ENCODE measurements around the gene OPCML. TPM values are rescaled to one million over a fixed set of nuclear protein-coding genes. Genes with fewer than 3 reads are reported as not detected.

Gene OPCML
- polyA plus RNA-seq, 1 donor (not counting 4 experiments of a cell fraction or from before 2014, with no cell fraction given), result 0.04 TPM

DNA sequence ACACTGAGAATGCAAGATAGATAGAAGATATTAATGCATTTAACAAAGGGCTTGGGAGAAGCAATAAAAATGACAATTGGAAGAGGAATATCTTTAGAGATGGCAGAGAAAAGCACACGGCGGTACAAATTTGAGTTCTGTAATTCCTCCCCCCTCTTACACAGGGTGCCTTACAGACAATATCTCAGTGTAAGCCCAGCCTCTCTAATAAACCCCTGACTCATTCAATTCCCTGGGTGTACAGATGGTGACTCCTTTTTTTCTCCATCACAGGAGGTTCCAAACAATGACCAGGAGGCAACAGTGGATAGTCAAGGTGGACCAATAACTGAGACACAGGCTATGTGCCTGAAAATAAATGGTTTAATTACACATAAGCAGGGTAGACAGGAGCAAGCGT, 598.6 kb downstream of the OPCML start:
- H3K9ac ChIP-seq (ENCODE audit: control insufficient read depth, extremely low read depth, insufficient read depth, low read length), result no peak overlapping the region
- no peak for DNase-seq (ENCODE audit: low read depth, low spot score)
- H3K4me2 ChIP-seq (ENCODE audit: control insufficient read depth, extremely low read depth, insufficient read depth, low read depth, low read length), result no peak overlapping the region
- no peak for TF ChIP-seq EZH2 (IDR thresholded peaks at IDR 0.05; ENCODE audit: low read length)
- TF ChIP-seq, protein P1, sequence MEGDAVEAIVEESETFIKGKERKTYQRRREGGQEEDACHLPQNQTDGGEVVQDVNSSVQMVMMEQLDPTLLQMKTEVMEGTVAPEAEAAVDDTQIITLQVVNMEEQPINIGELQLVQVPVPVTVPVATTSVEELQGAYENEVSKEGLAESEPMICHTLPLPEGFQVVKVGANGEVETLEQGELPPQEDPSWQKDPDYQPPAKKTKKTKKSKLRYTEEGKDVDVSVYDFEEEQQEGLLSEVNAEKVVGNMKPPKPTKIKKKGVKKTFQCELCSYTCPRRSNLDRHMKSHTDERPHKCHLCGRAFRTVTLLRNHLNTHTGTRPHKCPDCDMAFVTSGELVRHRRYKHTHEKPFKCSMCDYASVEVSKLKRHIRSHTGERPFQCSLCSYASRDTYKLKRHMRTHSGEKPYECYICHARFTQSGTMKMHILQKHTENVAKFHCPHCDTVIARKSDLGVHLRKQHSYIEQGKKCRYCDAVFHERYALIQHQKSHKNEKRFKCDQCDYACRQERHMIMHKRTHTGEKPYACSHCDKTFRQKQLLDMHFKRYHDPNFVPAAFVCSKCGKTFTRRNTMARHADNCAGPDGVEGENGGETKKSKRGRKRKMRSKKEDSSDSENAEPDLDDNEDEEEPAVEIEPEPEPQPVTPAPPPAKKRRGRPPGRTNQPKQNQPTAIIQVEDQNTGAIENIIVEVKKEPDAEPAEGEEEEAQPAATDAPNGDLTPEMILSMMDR (optimal IDR thresholded peaks at IDR 0.05 in 1 of 3, IDR thresholded peaks at IDR 0.05 in 1 of 3, conservative IDR thresholded peaks at IDR 0.05 in 1 of 3; ENCODE audit: extremely low read depth in 1 of 3, insufficient read depth in 2 of 3, low read length in 3 of 3), result no peak
- H3K36me3 ChIP-seq (ENCODE audit: control insufficient read depth in 2 of 2, extremely low read depth in 1 of 2, insufficient read depth in 2 of 2, low read length in 2 of 2), result no peaks in the 10 kb centered on the region
- no peak overlapping the region for H2AFZ ChIP-seq (ENCODE audit: control insufficient read depth, low read length)
- H3K4me3 ChIP-seq (ENCODE audit: control insufficient read depth in 2 of 3, extremely low read depth in 1 of 3, insufficient read depth in 2 of 3, low read depth in 1 of 3, low read length in 3 of 3), result no peak overlapping the region
- H4K20me1 ChIP-seq (ENCODE audit: control insufficient read depth, extremely low read depth, insufficient read depth, low read length), result no peaks in the 10 kb centered on the region
- FAIRE-seq, result no peak
- no peaks in the 10 kb centered on the region for H3K9me3 ChIP-seq (ENCODE audit: control insufficient read depth, low read depth, low read length)
- no peaks in the 10 kb centered on the region for H3K9me1 ChIP-seq (ENCODE audit: control insufficient read depth, extremely low read depth, insufficient read depth, low read length)
- H3K4me1 ChIP-seq (ENCODE audit: control insufficient read depth, extremely low read depth, insufficient read depth, low read length), result no peaks in the 10 kb centered on the region
- H3K79me2 ChIP-seq (ENCODE audit: control insufficient read depth, insufficient read depth, low read length), result no peaks in the 10 kb centered on the region
- H3K27me3 ChIP-seq (ENCODE audit: control insufficient read depth, extremely low read depth, insufficient read depth, low read length), result no peaks in the 10 kb centered on the region
- dilution Hi-C loops (cut with MboI; ENCODE audit: extremely low pct_ligation_motif_present, low sequenced_read_pairs), result no loop called here
- H3K27ac ChIP-seq (ENCODE audit: control insufficient read depth, insufficient read depth, low read length), result no peak overlapping the region

DNA sequence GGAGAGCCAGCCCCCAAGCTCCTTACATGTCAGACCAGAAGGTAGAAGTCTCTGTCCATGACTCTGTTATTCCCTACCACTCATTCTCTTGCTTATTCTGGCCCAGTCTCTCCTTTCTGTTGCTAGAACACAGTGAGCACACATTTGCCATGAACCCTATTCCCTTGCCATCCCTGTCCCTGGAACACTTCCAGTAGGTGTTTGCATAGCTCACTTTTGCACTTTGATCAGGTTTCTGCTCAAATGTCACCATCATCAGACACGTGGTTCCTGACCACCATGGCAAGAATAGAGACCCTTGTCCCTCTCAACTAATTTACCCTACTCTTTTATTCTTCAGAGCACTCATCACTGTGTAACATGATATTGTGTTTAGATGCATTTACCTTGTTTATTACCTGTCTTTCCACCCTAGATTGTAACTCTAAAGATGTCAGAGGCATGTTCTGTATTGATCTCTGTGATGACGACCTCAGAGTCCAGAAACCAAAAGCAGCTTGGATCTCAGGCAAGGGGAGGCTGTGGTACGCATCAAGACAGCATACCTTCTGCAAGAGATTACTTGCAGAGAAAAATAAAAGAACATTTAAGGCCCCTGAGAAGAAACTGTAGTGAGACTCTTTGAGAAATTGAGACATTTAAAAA, 606.4 kb downstream of the OPCML start:
- Histone ChIP-seq H3K9ac (ENCODE audit: control insufficient read depth, extremely low read depth, insufficient read depth, low read length) (no peak overlapping the region), H3K9me3 (ENCODE audit: control insufficient read depth, low read depth, low read length) (no peaks in the 10 kb centered on the region), H3K4me1 (ENCODE audit: control insufficient read depth, extremely low read depth, insufficient read depth, low read length) (no peaks in the 10 kb centered on the region), H3K4me3 (ENCODE audit: control insufficient read depth in 2 of 3, extremely low read depth in 1 of 3, insufficient read depth in 2 of 3, low read depth in 1 of 3, low read length in 3 of 3) (no peak overlapping the region), H3K36me3 (ENCODE audit: control insufficient read depth in 2 of 2, extremely low read depth in 1 of 2, insufficient read depth in 2 of 2, low read length in 2 of 2) (no peaks in the 10 kb centered on the region), H2AFZ (ENCODE audit: control insufficient read depth, low read length) (no peak overlapping the region), H4K20me1 (ENCODE audit: control insufficient read depth, extremely low read depth, insufficient read depth, low read length) (no peaks in the 10 kb centered on the region), H3K27ac (ENCODE audit: control insufficient read depth, insufficient read depth, low read length) (no peak overlapping the region), H3K27me3 (ENCODE audit: control insufficient read depth, extremely low read depth, insufficient read depth, low read length) (no peaks in the 10 kb centered on the region), H3K9me1 (ENCODE audit: control insufficient read depth, extremely low read depth, insufficient read depth, low read length) (no peaks in the 10 kb centered on the region), H3K4me2 (ENCODE audit: control insufficient read depth, extremely low read depth, insufficient read depth, low read depth, low read length) (no peak overlapping the region), H3K79me2 (ENCODE audit: control insufficient read depth, insufficient read depth, low read length) (no peaks in the 10 kb centered on the region)
- FAIRE-seq (no peak), DNase-seq (ENCODE audit: low read depth, low spot score) (no peak)
- no peak for TF ChIP-seq EZH2 (IDR thresholded peaks at IDR 0.05; ENCODE audit: low read length)
- TF ChIP-seq, protein P1 (optimal IDR thresholded peaks at IDR 0.05 in 1 of 3, IDR thresholded peaks at IDR 0.05 in 1 of 3, conservative IDR thresholded peaks at IDR 0.05 in 1 of 3; ENCODE audit: extremely low read depth in 1 of 3, insufficient read depth in 2 of 3, low read length in 3 of 3), result no peak
- dilution Hi-C loops (cut with MboI; ENCODE audit: extremely low pct_ligation_motif_present, low sequenced_read_pairs), result no loop called here

All from keratinocyte (primary cell).